ENCODE data around the gene ZNF608.
A peak's percentile ranks its signal among the peaks of the same experiment; 100 is the strongest.

Gene ZNF608

GRCh38 chr5:124742983-124743601 is 3.3 kb downstream of the ZNF608 start:
- FAIRE-seq, result peak; percentile 67
- TF ChIP-seq POLR2A (IDR thresholded peaks at IDR 0.05; ENCODE audit: low read depth, low read length) (0 out of 2 replicates have a peak, but pooled peaks have one; percentile 5), TAF1 (IDR thresholded peaks at IDR 0.05; ENCODE audit: borderline replicate concordance, low read depth, low read length) (no peak)
- DNase-seq (ENCODE audit: insufficient read length), result no peak

DNA sequence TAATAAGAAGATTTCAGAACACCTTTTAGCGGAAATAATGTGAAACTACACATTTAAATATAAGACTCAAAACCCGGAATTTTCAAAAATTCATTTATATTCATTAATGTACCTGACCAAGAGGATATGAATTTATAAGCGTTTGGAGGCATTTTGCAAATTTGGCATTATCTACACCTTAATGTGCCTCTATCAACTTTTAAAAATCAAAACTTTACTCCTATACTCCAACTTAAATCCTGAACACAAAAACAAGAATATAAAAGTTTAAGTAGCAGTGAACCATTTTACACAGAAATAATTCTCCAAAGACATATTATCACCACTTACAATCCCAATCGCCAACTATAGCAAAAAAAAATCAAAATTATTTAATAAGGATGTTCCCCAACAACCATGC is 3.9 kb downstream of the ZNF608 start:
- DNase-seq (ENCODE audit: insufficient read length) (no peak), FAIRE-seq (no peak)
- TF ChIP-seq POLR2AphosphoS5 (IDR thresholded peaks at IDR 0.05; ENCODE audit: low read depth, low read length) (no peak), POLR2A (IDR thresholded peaks at IDR 0.05; ENCODE audit: low read depth, low read length) (no peak), TAF1 (IDR thresholded peaks at IDR 0.05; ENCODE audit: borderline replicate concordance, low read depth, low read length) (no peak)

DNA sequence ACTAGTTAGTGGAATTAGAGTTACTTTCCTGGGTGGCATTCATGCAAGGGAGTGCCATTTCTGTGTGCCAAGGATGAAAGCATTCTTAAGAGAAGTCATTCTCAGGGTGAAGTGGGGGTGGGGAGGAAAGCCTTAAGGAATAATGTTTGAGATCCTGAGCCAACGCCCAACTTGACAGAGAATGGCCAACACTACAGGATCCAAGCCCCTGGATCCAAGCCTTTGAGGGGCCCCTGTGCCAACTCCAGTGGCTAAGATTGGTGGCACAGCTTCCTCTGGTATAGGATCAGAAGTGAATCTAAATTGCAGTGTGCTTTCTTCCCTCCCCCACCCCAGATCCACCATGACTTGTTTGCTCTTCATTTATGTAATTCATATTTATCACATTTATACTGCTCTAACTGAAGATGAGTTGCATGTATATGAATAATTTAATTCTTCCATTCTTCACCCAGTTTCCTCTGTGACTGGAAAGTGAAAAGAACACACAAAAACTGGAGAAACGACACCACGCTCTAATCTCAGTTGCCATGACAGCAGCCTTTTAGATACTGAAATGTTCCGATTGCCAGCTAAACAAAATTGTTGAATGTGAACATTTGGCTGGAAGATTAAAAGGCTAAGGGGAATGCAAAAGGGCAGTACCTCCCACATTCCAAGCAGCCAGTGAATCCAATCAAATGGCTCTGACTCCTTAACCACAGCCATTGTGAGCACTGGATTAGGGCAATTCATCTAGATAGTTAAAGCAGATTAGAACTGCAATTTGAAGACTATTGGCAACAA is 4.5 kb downstream of the ZNF608 start:
- TF ChIP-seq POLR2A (IDR thresholded peaks at IDR 0.05; ENCODE audit: low read depth, low read length) (no peak), TAF1 (IDR thresholded peaks at IDR 0.05; ENCODE audit: borderline replicate concordance, low read depth, low read length) (no peak)
- no peak for DNase-seq (ENCODE audit: insufficient read length)
- FAIRE-seq, result peak; percentile 81

- peak; percentile 87 for FAIRE-seq
- no peak for TF ChIP-seq POLR2AphosphoS5 (IDR thresholded peaks at IDR 0.05; ENCODE audit: low read depth, low read length)
- TF ChIP-seq TAF1 (IDR thresholded peaks at IDR 0.05; ENCODE audit: borderline replicate concordance, low read depth, low read length), result no peak
- no peak for TF ChIP-seq POLR2A (IDR thresholded peaks at IDR 0.05; ENCODE audit: low read depth, low read length)
- no peak for DNase-seq (ENCODE audit: insufficient read length)
Measured at GRCh38 chr5:124740991-124741583, 5.4 kb downstream of the ZNF608 start.

DNA sequence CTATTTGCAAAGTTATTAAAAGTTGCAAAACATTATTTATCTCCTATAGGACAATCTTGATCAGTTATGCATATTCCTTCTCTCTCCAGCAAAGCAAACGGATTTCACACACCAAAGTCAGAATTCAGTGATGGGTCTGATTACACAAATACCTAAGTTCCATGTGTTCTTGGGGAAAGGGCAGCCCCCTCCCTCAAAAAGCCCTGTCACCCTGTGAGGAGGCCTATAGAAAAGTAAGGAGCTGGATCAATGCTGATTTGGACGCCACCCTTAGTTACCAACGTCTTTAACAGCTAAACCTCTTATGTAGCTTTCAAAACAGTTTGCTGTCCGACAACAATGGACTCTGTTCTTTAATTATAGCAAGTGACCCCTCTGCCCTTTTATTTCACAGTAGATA is 6.4 kb downstream of the ZNF608 start:
- no peak for TF ChIP-seq TAF1 (IDR thresholded peaks at IDR 0.05; ENCODE audit: borderline replicate concordance, low read depth, low read length)
- TF ChIP-seq POLR2A (IDR thresholded peaks at IDR 0.05; ENCODE audit: low read depth, low read length), result no peak
- no peak for TF ChIP-seq POLR2AphosphoS5 (IDR thresholded peaks at IDR 0.05; ENCODE audit: low read depth, low read length)
- no peak for DNase-seq (ENCODE audit: insufficient read length)
- peak; percentile 14 for FAIRE-seq

- TF ChIP-seq POLR2AphosphoS5 (IDR thresholded peaks at IDR 0.05; ENCODE audit: low read depth, low read length), result no peak
- TF ChIP-seq POLR2A (IDR thresholded peaks at IDR 0.05; ENCODE audit: low read depth, low read length), result no peak
- no peak for TF ChIP-seq TAF1 (IDR thresholded peaks at IDR 0.05; ENCODE audit: borderline replicate concordance, low read depth, low read length)
- peak; percentile 33 for FAIRE-seq
- no peak for DNase-seq (ENCODE audit: insufficient read length)
Measured at GRCh38 chr5:124739634-124740025, 6.8 kb downstream of the ZNF608 start.

GRCh38 chr5:124738681-124739633 is 7.5 kb downstream of the ZNF608 start:
- DNase-seq (ENCODE audit: insufficient read length) (no peak), FAIRE-seq (peak; percentile 44)
- no peak for TF ChIP-seq POLR2AphosphoS5 (IDR thresholded peaks at IDR 0.05; ENCODE audit: low read depth, low read length)
- TF ChIP-seq TAF1 (IDR thresholded peaks at IDR 0.05; ENCODE audit: borderline replicate concordance, low read depth, low read length), result no peak
- no peak for TF ChIP-seq POLR2A (IDR thresholded peaks at IDR 0.05; ENCODE audit: low read depth, low read length)

GRCh38 chr5:124737651-124738050 is 8.8 kb downstream of the ZNF608 start:
- FAIRE-seq (no peak), DNase-seq (ENCODE audit: insufficient read length) (no peak)
- TF ChIP-seq TAF1 (IDR thresholded peaks at IDR 0.05; ENCODE audit: borderline replicate concordance, low read depth, low read length) (no peak), POLR2A (IDR thresholded peaks at IDR 0.05; ENCODE audit: low read depth, low read length) (no peak), POLR2AphosphoS5 (IDR thresholded peaks at IDR 0.05; ENCODE audit: low read depth, low read length) (no peak)

DNA sequence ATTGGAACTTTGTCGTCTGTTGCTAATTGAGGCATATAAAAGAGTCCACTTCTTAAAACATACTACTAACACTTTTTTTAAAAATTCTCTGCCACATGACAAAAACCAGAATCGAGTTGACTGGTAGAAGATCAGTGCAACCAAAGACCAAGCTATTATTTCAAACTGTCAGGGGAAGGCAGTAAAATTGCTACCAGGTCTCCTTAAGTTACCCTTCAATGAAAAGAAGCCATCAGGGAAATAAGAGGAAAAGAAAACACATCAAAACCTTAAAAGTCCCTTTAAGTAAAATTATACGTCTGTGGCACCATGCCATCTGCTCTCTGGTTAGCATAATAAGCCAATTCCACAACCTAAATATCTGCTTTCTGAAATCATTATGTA is 9.6 kb downstream of the ZNF608 start:
- no peak for TF ChIP-seq POLR2AphosphoS5 (IDR thresholded peaks at IDR 0.05; ENCODE audit: low read depth, low read length)
- no peak for TF ChIP-seq TAF1 (IDR thresholded peaks at IDR 0.05; ENCODE audit: borderline replicate concordance, low read depth, low read length)
- TF ChIP-seq POLR2A (IDR thresholded peaks at IDR 0.05; ENCODE audit: low read depth, low read length), result no peak
- FAIRE-seq (peak; percentile 9), DNase-seq (ENCODE audit: insufficient read length) (no peak)

- peak; percentile 24 for FAIRE-seq
- no peak for DNase-seq (ENCODE audit: insufficient read length)
- TF ChIP-seq POLR2AphosphoS5 (IDR thresholded peaks at IDR 0.05; ENCODE audit: low read depth, low read length) (no peak), TAF1 (IDR thresholded peaks at IDR 0.05; ENCODE audit: borderline replicate concordance, low read depth, low read length) (no peak), POLR2A (IDR thresholded peaks at IDR 0.05; ENCODE audit: low read depth, low read length) (no peak)
Measured at GRCh38 chr5:124736082-124736804, 10.2 kb downstream of the ZNF608 start.
